ENCODE measurements around the gene WDR83. TPM values are rescaled to one million over a fixed set of nuclear protein-coding genes. Genes with fewer than 3 reads are reported as not detected.

The WDR83 gene
- total and polyA plus RNA-seq, 2 of the 4 experiments (the other 2 are of a cell fraction), result 5.9 to 8.9 TPM

GRCh38 chr19:12667731-12668302, 1.2 kb downstream of the WDR83 start:
- H2AK9ac ChIP-seq (replicated peaks; ENCODE audit: low read depth, low read length, poor library complexity), result no peak overlapping the region
- H3K79me1 ChIP-seq (ENCODE audit: low read depth in 1 of 2, low read length in 2 of 2), result peaks cover 38 to 69% of the 10 kb centered on the region in 2 experiments
- H4K5ac ChIP-seq (ENCODE audit: low read depth, low read length), result no peak overlapping the region
- no peak overlapping the region for H2BK15ac ChIP-seq (ENCODE audit: low read depth, low read length)
- no peak for DNase-seq
- H2BK20ac ChIP-seq (ENCODE audit: low read depth, low read length), result no peak overlapping the region
- no peak overlapping the region for H2AFZ ChIP-seq (replicated peaks; ENCODE audit: low read length, poor library complexity)
- H3K4me3 ChIP-seq (ENCODE audit: insufficient read depth, low read depth, low read length), result no peak overlapping the region
- no peak overlapping the region for H4K8ac ChIP-seq (ENCODE audit: low read depth in 2 of 2, low read length in 2 of 2)
- no peak overlapping the region for H3K9ac ChIP-seq (ENCODE audit: low read depth, low read length)
- no peak overlapping the region for H3K4ac ChIP-seq (ENCODE audit: low read depth, low read length)
- TF ChIP-seq RAD21 (IDR thresholded peaks at IDR 0.05; ENCODE audit: low read length) (no peak), CHD1 (IDR thresholded peaks at IDR 0.05; ENCODE audit: low read depth, low read length) (no peak), RCOR1 (IDR thresholded peaks at IDR 0.05; ENCODE audit: insufficient replicate concordance, low read length) (no peak), FOS (IDR thresholded peaks at IDR 0.05; ENCODE audit: low read depth, low read length) (no peak), CEBPB (IDR thresholded peaks at IDR 0.05; ENCODE audit: low read depth, low read length) (no peak), POLR2A (IDR thresholded peaks at IDR 0.05; ENCODE audit: low read depth, low read length) (no peak), MAZ (IDR thresholded peaks at IDR 0.05; ENCODE audit: borderline replicate concordance, low read depth, low read length) (no peak), SMC3 (IDR thresholded peaks at IDR 0.05; ENCODE audit: low read depth, low read length) (no peak), ELK1 (IDR thresholded peaks at IDR 0.05; ENCODE audit: borderline replicate concordance, low read depth, low read length) (no peak), BHLHE40 (IDR thresholded peaks at IDR 0.05; ENCODE audit: low read depth, low read length) (no peak), MXI1 (IDR thresholded peaks at IDR 0.05; ENCODE audit: borderline replicate concordance, low read depth, low read length) (no peak), NFE2L2 (IDR thresholded peaks at IDR 0.05; ENCODE audit: low read depth, low read length) (no peak), USF2 (IDR thresholded peaks at IDR 0.05; ENCODE audit: low read depth, low read length) (no peak), CTCF (conservative IDR thresholded peaks at IDR 0.05; ENCODE audit: low read depth, low read length) (no peak)
- no peak overlapping the region for H3K27ac ChIP-seq (ENCODE audit: insufficient read depth, low read length)
- no peak overlapping the region for H2BK5ac ChIP-seq (ENCODE audit: low read depth, low read length, poor library complexity, severe bottlenecking)
- H3K9me3 ChIP-seq (ENCODE audit: control insufficient read depth, insufficient read depth, low read length), result no peaks in the 10 kb centered on the region
- no peak overlapping the region for H2AK5ac ChIP-seq (ENCODE audit: low read depth, low read length)
- 0 out of 2 replicates have a peak, but pooled peaks cover 13% of the 10 kb centered on the region for H3K9me1 ChIP-seq (ENCODE audit: insufficient read depth, low read length)
- no peak for ATAC-seq (ENCODE audit: low read depth)
- H3K18ac ChIP-seq (ENCODE audit: low read depth, low read length), result no peak overlapping the region
- in situ Hi-C loops (cut with MboI; ENCODE audit: low sequenced_read_pairs) (no loop called here), intact Hi-C loops (cut with micrococcal nuclease) (no loop called here), dilution Hi-C loops (cut with HindIII; ENCODE audit: low sequenced_read_pairs, unreplicated experiment) (no loop called here)
- no peak overlapping the region; the same call in 1 of the 2 replicates for H3K4me2 ChIP-seq (ENCODE audit: low read depth, low read length)
- no peaks in the 10 kb centered on the region for H4K20me1 ChIP-seq (ENCODE audit: insufficient read depth, low read length)
- WGBS, 2 experiments (ENCODE audit: extremely low coverage in 2 of 2, insufficient read length in 1 of 2), result no CpG with 5 or more reads among the region's 4 CpGs
- ChIA-PET POLR2A (ENCODE audit: unreplicated experiment) (no interaction called here), CTCF (no interaction called here)
- no peak overlapping the region for H3K56ac ChIP-seq (ENCODE audit: extremely low read depth, insufficient read depth, low read length)
- H3K36me3 ChIP-seq (ENCODE audit: control insufficient read depth, insufficient read depth, low read length), result peaks cover 14% of the 10 kb centered on the region; the same call in 1 of the 2 replicates
- no peak overlapping the region for H2BK120ac ChIP-seq (ENCODE audit: low read depth, low read length)
- H3K27me3 ChIP-seq (ENCODE audit: control insufficient read depth, insufficient read depth, low read length), result no peaks in the 10 kb centered on the region
- H3K23ac ChIP-seq (ENCODE audit: low read depth, low read length), result no peak overlapping the region
- H4K91ac ChIP-seq (ENCODE audit: insufficient read depth, low read depth, low read length), result no peak overlapping the region
- peaks cover 15% of the 10 kb centered on the region for H3K4me1 ChIP-seq (ENCODE audit: control insufficient read depth, insufficient read depth, low read length)
- no peak overlapping the region for H3K14ac ChIP-seq (replicated peaks; ENCODE audit: low read depth, low read length)
- no TSS peak for BruUV-seq (replicated peaks)
